Amygdala (tissue), 56 donors: Measurements from ENCODE around the gene TPT1.

ENCODE experiments used
- DNase-seq, 56 donors: peaks; one replicate each; lab custom pipeline; 2025; lab: John Stamatoyannopoulos, UW

The TPT1 gene

GRCh38 chr13:45336025-45336800, 4.8 kb downstream of the TPT1 start:
- no peak for DNase-seq

- DNase-seq = no peak
Observed at GRCh38 chr13:45335397-45336024, 5.5 kb downstream of the TPT1 start.

GRCh38 chr13:45333977-45334922, 6.7 kb downstream of the TPT1 start:
- no peak for DNase-seq

DNA sequence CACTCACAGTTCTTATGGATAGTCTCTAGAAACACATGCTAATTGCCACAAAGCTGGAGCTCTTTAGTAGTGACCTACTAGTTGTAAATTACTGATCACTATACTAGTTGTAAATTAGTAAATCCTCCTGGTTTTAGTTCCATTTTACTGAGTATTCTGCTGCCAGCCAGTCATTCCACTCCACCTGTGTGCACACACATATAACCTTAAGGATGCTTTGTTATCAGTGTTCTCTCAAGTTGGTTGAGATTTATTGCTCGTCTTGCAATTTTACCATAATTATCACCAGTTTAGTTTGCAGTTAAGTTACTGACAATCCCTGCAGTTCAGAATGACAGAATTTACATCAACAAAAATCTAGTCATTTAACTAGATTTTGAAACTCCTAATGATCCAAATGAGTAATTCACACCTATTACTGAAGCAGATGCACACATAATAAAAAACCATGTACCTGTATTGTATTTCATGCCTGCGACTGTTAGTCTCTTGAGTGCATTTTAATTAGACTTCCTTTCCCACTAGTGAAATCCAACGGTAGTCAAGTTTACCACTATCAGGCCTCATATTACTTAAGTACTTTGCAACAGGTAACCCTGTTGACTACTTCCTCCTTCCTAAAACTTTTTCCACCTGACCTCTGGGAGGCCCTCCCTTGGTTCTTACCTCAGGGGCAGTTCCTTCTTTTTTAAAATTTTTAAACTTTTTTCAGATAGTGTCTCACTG, 7.6 kb downstream of the TPT1 start:
- DNase-seq = no peak

DNA sequence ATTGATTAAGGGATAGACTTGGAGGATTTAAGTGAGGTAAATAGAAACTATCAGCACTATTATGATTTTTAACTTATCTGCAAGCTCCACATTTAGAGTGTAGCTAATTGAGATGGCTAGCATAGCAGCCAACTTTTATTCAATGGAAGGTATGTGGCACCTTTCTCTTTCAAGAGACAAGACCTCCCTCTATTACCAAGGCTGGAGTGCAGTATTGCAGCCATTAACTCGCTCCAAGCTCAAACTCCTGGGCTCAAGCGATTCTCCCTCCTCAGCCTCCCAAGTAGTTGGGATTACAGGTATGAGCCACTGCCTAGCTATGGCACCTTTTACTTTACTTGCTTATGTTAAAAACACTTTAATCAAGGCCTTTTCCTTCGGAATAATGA, 8.2 kb downstream of the TPT1 start:
- no peak for DNase-seq

DNA sequence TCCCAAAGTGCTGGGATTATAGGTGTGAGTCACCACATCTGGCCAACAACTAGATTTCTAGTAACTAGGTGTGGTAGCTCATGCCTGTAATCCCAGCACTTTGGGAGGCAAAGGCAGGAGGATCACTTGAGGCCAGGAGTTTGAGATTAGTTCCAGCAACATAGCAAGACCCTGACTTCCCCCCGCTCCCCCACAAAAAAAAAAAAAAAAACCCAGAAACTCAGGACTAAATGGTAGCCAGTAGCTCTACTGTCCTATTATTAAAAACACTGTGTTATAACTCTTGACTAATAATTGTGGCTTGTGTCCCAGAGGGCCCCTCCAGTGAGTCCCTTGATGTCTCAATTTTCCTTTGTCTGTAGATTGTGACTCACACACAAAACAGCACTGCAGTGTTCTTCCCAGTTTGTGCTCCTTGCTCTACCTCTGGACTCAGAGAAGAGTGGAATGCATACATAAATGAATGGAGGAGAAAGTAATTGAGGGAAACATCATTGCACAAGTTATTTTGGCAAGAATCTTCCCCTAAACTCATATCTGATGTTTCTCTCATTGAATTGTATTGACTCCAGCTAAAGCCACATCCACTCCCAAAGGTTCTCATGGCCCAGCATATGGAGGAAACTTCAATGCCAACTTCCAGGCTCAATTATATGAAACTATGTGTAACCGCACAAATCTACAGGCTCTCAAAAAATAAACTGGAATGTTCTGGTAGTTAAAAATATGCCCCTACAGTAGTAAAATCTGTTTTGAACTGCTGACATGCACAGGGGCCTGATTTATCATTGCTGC, 8.8 kb downstream of the TPT1 start:
- DNase-seq = no peak

DNA sequence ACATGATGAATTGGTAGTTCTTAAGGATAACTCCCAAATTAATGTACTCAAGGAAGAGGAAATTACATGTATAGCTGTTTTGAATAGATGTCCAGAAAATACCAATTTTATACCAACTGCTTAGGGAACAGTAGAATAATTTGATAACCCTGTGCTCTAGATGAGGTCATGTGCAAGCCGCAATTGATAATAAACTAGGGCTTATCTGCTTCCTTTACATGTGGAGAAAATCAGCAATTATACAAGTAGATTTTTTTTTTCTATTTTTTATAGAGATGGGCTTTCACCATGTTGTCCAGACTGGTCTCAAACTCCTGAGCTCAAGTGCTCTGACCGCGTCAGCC, 9.3 kb downstream of the TPT1 start:
- no peak for DNase-seq

DNA sequence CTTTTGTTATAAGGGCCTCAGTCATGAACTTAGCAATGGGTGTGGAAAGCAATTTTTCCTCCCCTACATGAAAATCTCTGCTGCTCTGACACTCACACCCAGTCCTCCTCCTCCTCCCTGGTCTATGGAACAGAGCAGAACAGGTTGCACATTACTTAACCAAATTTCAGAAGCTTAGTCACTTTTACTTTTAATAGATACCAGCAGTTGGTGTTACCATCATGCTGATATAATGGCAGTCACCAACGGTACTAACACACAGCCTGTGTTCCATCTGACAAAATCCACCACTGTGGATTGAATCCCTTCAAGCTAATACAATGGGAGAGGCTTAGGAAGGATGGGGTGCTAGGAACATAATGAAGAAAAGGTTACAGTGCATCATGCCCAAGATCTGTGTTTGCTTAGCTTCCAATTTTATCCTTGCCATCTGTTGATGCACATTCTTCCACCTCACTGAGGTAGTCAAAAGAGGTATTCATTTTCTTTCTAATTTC, 9.8 kb downstream of the TPT1 start:
- DNase-seq = peak in 4 of 56 donors; percentile 3 to 28 (median 8)

GRCh38 chr13:45328661-45329111, 12.3 kb downstream of the TPT1 start:
- no peak for DNase-seq

GRCh38 chr13:45327253-45327955, 13.6 kb downstream of the TPT1 start:
- no peak for DNase-seq

GRCh38 chr13:45325806-45326205, 15.2 kb downstream of the TPT1 start:
- peak in 19 of 56 donors; percentile 4 to 75 (median 23) for DNase-seq

- no peak for DNase-seq
Observed at GRCh38 chr13:45320876-45321629, 19.9 kb downstream of the TPT1 start.

DNA sequence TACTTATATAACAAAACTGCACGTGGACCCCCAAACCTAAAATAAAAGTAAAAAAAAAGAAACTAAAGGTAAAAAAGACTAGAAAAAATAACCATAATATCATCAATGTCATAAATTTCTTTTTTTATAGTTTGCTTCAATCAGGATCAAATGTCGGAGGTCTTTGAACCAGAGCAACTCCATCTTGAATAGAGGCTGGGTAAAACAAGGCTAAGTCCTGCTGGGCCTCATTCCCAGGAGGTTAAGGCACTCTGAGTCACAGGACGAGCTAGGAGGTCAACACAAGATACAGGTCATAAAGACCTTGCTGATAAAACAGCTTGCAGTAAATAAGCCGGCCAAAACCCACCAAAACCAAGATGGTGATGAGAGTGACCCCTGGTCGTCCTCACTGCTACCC, 24.0 kb downstream of the TPT1 start:
- DNase-seq = no peak

GRCh38 chr13:45316338-45316737, 24.6 kb downstream of the TPT1 start:
- DNase-seq = no peak

- DNase-seq = no peak
Observed at GRCh38 chr13:45315520-45316167, 25.3 kb downstream of the TPT1 start.

DNA sequence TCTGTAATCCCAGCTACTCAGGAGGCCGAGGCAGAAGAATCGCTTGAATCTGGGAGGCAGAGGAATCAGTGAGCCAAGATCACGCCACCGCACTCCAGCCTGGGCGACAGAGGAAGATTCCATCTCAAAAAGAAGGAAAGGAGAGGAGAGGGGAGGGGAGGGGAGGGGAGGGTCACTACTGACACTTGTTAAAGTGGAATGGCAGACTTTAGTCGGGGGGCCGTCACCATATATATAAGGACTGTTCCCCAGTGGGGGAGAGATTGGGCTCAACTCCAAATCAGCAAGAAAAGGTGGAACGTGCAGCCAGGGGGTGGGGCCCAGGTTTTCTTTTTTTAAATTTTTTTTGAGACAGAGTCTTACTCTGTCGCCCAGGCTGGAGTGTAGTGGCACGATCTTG, 26.2 kb downstream of the TPT1 start:
- no peak for DNase-seq

DNA sequence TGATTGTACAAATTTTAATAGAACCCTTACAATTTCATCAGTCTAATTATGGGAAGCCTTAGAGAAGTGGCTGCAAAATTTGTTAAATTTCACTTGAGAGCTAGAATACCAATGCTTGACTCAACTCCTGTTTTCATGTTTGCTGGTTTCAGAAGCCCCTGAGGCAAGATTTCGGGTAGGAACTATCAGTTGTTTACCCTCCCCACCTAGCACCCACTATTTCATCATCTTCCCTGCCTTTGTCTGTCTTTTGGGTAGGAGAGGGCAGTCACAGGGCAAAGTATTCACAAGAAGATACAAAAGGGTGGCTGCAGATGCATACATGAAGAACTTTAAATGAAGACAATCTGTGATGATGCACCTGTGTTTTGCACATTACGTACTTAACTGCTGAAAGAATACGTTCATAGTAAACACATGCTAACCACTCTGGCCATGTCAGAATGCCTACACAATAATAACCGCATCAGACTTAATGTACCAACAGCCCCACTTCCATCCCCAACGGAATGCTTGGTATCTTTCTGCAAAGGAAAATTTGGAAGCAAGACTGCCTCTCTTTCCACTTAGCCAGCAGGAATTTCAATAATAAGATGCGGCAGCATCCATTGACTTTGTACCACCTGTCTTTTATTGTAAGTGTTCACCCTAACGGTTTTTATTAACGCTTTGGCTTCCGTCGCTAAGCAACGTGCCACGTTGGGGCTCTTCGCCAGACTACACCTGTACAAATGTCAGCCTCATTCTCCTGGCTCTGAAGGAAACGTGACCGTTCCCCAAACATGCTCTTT, 30.4 kb downstream of the TPT1 start:
- DNase-seq = no peak
